Mesenchymal stem cell (in vitro differentiated cells and primary cell): ENCODE measurements around the gene ASTN2.

ENCODE experiments used
- DNase-seq: peaks from one replicate; pipeline ENCODE4 v3.0.0-alpha.2; 2013
- H2AFZ ChIP-seq: one replicate; pipeline ENCODE4 v1.6.1; 2013; ENCODE audit warnings: low read depth, mild to moderate bottlenecking, control low read depth, inconsistent platforms, low read length, moderate library complexity
- H2AK5ac ChIP-seq: 2 replicates; pipeline ENCODE4 v1.6.1; 2013; ENCODE audit warnings: low read length, moderate library complexity, mild to moderate bottlenecking, inconsistent platforms; ENCODE audit not compliant: severe bottlenecking
- H2BK120ac ChIP-seq: one replicate; pipeline ENCODE4 v1.6.1; 2013; ENCODE audit warnings: low read depth, mild to moderate bottlenecking, inconsistent platforms, low read length, moderate library complexity
- H2BK12ac ChIP-seq, 2 experiments: one replicate each; pipeline ENCODE4 v1.6.1; 2013; ENCODE audit warnings: inconsistent platforms in 2 of 2, low read length in 2 of 2, mild to moderate bottlenecking in 2 of 2, moderate library complexity in 2 of 2, control low read depth in 1 of 2
- H2BK15ac ChIP-seq: one replicate; pipeline ENCODE4 v1.6.1; 2013; ENCODE audit warnings: mild to moderate bottlenecking, low read depth, inconsistent platforms; ENCODE audit not compliant: poor library complexity, severe bottlenecking
- H2BK5ac ChIP-seq: 2 replicates; pipeline ENCODE4 v1.6.1; 2013; ENCODE audit warnings: low read depth, mild to moderate bottlenecking, low read length, control low read depth, inconsistent platforms; ENCODE audit not compliant: poor library complexity, severe bottlenecking
- H3K14ac ChIP-seq, 2 experiments: one replicate each; pipeline ENCODE4 v1.6.1; 2013; ENCODE audit warnings: inconsistent platforms in 2 of 2, low read length in 2 of 2, control low read depth in 1 of 2, mild to moderate bottlenecking in 1 of 2, moderate library complexity in 1 of 2
- H3K18ac ChIP-seq, 2 experiments: one replicate each; pipeline ENCODE4 v1.6.1; 2013; ENCODE audit warnings: inconsistent platforms in 2 of 2, low read length in 2 of 2, control low read depth in 1 of 2, low read depth in 1 of 2, mild to moderate bottlenecking in 1 of 2
- H3K23ac ChIP-seq, 2 experiments: one replicate each; pipeline ENCODE4 v1.6.1; 2013; ENCODE audit warnings: inconsistent platforms in 2 of 2, low read length in 2 of 2, mild to moderate bottlenecking in 2 of 2, moderate library complexity in 2 of 2, control low read depth in 1 of 2
- H3K27ac ChIP-seq: 2 replicates; pipeline ENCODE4 v1.5.1; 2013; ENCODE audit warnings: mild to moderate bottlenecking, moderate library complexity, low read length, control low read depth, inconsistent platforms; ENCODE audit not compliant: poor library complexity, severe bottlenecking
- H3K27me3 ChIP-seq, 2 experiments: 2 replicates each; pipeline versions ENCODE4 v1.6.1 to v1.7.0; 2013; ENCODE audit warnings: low read length in 2 of 2, mild to moderate bottlenecking in 2 of 2, moderate library complexity in 2 of 2, control low read depth in 1 of 2, inconsistent platforms in 1 of 2; ENCODE audit not compliant: control insufficient read depth in 1 of 2, insufficient read depth in 1 of 2
- H3K36me3 ChIP-seq, 2 experiments: 2 replicates each; pipeline versions ENCODE4 v1.6.1 to v1.7.0; 2013; ENCODE audit warnings: low read length in 2 of 2, control low read depth in 1 of 2, inconsistent platforms in 1 of 2, low read depth in 1 of 2, mild to moderate bottlenecking in 1 of 2; ENCODE audit not compliant: insufficient read depth in 2 of 2, control insufficient read depth in 1 of 2
- H3K4ac ChIP-seq, 2 experiments: one replicate each; pipeline ENCODE4 v1.6.1; 2013; ENCODE audit warnings: inconsistent platforms in 2 of 2, low read length in 2 of 2, mild to moderate bottlenecking in 2 of 2, moderate library complexity in 2 of 2, control low read depth in 1 of 2, low read depth in 1 of 2
- H3K4me1 ChIP-seq: 2 replicates; pipeline ENCODE4 v1.6.1; 2013; ENCODE audit warnings: low read depth, low read length, control low read depth; ENCODE audit not compliant: control insufficient read depth, insufficient read depth
- H3K4me2 ChIP-seq: 2 replicates; pipeline ENCODE4 v1.6.1; 2013; ENCODE audit warnings: low read length, mild to moderate bottlenecking, inconsistent platforms; ENCODE audit not compliant: poor library complexity, severe bottlenecking
- H3K4me3 ChIP-seq, 2 experiments: 2 replicates each; pipeline versions ENCODE4 v1.5.1 to v1.7.0; 2013; ENCODE audit warnings: low read length in 2 of 2, mild to moderate bottlenecking in 2 of 2, control low read depth in 1 of 2, low read depth in 1 of 2; ENCODE audit not compliant: insufficient read depth in 1 of 2
- H3K79me1 ChIP-seq: replicated peaks from 2 replicates; pipeline ENCODE4 v1.6.1; 2013; ENCODE audit warnings: mild to moderate bottlenecking, control low read depth, low read length, inconsistent platforms; ENCODE audit not compliant: poor library complexity, severe bottlenecking
- H3K9ac ChIP-seq: 2 replicates; pipeline ENCODE4 v1.7.0; 2013; ENCODE audit warnings: mild to moderate bottlenecking, low read length, moderate library complexity
- H3K9me3 ChIP-seq: 2 replicates; pipeline ENCODE4 v1.7.0; 2013; ENCODE audit warnings: mild to moderate bottlenecking, low read length; ENCODE audit not compliant: control insufficient read depth
- H4K8ac ChIP-seq: one replicate; pipeline ENCODE4 v1.6.1; 2013; ENCODE audit warnings: inconsistent platforms, mild to moderate bottlenecking, low read length, moderate library complexity
- H4K91ac ChIP-seq: one replicate; pipeline ENCODE4 v1.6.1; 2013; ENCODE audit warnings: mild to moderate bottlenecking, low read length, inconsistent platforms
- WGBS: methylation state at CpG from one replicate; pipeline ENCODE4 v1.1.7; 2013; ENCODE audit warnings: mixed read lengths; 5-methylcytosine and 5-hydroxymethylcytosine counted together

Gene ASTN2

DNA sequence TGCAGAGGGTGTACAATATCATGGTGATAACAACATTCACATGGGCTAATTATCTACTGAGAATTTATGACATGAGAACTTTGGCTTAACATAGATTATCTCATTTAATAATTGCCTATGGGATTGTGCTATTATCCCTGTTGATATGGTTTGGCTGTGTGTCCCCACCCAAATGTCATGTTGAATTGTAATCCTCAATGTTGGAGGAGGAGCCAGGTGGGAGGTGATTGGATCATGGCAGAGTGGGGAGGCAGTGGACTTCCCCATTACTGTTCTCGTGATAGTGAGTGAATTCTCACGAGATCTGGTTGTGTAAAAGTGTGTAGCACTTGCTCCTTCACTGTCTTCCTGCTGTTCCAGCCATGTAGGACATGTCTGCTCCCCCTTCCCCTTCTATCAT, 541.4 kb downstream of the ASTN2 start:
- Histone ChIP-seq H3K36me3 (no peaks in the 10 kb centered on the region), H3K4ac (no peak overlapping the region), H2BK5ac (no peak overlapping the region), H2BK12ac (no peak overlapping the region), H3K79me1 (no peaks in the 10 kb centered on the region), H3K4me3 (no peak overlapping the region), H4K91ac (no peak overlapping the region), H3K9me3 (peaks cover 18% of the 10 kb centered on the region), H3K4me2 (no peak overlapping the region), H3K23ac (no peak overlapping the region), H3K27me3 (peaks cover 0 to 3% of the 10 kb centered on the region in 2 experiments), H3K14ac (no peak overlapping the region), H2BK15ac (no peak overlapping the region), H4K8ac (no peak overlapping the region), H2AK5ac (no peak overlapping the region), H2BK120ac (no peak overlapping the region), H3K27ac (no peak overlapping the region), H3K9ac (no peak overlapping the region), H2AFZ (no peak overlapping the region), H3K4me1 (peaks cover 7% of the 10 kb centered on the region), H3K18ac (no peak overlapping the region)
- no peak for DNase-seq
- 89% methylated on average over 2 of the region's 2 CpGs for WGBS

DNA sequence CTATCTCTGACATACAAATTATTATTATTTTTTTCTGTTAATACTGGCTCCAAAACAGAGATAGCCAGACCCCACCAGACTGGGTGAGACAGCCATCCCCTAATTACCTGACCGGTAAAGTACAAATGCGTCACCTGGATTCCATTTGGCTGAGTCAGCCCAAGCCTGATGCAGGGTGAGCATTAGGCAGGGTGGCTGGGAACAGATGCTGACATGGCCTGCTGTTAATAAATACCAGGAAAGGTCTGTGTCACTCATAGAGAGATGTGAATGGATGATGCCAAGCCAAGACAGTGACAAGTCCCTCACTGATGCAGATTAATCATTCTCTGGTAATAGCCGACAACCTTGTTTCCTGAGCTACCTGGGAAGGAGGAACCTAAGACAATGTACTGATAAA, 544.3 kb downstream of the ASTN2 start:
- Histone ChIP-seq H3K36me3 (no peaks in the 10 kb centered on the region), H3K18ac (no peak overlapping the region), H3K4me1 (peaks cover 12% of the 10 kb centered on the region), H2AFZ (no peak overlapping the region), H2BK120ac (no peak overlapping the region), H4K91ac (no peak overlapping the region), H3K9me3 (no peaks in the 10 kb centered on the region), H3K27ac (peak overlapping the region; percentile 12), H2BK12ac (no peak overlapping the region), H3K4me2 (no peak overlapping the region), H3K23ac (no peak overlapping the region), H4K8ac (peak overlapping the region; percentile 13), H2AK5ac (no peak overlapping the region), H2BK5ac (no peak overlapping the region), H3K9ac (no peak overlapping the region), H2BK15ac (no peak overlapping the region), H3K14ac (no peak overlapping the region), H3K4ac (no peak overlapping the region), H3K4me3 (no peak overlapping the region), H3K27me3 (peaks cover 0 to 20% of the 10 kb centered on the region in 2 experiments), H3K79me1 (no peaks in the 10 kb centered on the region)
- DNase-seq = no peak
- 75% methylated on average over 3 of the region's 3 CpGs for WGBS

DNA sequence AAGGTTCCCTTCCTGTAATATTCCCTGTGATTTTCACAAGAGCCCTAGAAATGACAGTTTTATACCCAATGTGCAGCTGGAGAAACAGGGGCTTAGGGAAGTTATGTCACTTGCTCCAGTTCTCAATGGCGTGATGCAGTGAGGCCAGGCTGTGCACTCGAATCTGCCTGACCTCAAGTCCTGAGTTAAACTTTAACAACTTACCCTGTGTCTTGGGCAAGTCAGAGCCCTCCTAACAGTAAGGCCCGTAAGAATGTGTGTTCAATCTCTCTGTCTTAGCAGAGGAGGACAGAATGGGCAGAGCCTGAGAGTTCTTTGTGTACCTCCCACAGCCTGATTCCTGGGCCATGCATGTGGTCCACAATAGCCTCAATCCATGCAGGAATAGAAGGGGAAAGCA, 546.7 kb downstream of the ASTN2 start:
- Histone ChIP-seq H2AK5ac (no peak overlapping the region), H3K14ac (no peak overlapping the region), H3K18ac (no peak overlapping the region), H2BK15ac (no peak overlapping the region), H3K23ac (no peak overlapping the region), H3K4me2 (no peak overlapping the region), H3K4me1 (peaks cover 12% of the 10 kb centered on the region), H3K4ac (no peak overlapping the region), H3K79me1 (no peaks in the 10 kb centered on the region), H3K4me3 (no peak overlapping the region), H2BK120ac (no peak overlapping the region), H3K27ac (peak overlapping the region; percentile 9), H4K8ac (no peak overlapping the region), H2BK12ac (no peak overlapping the region), H3K36me3 (peaks cover 0 to 3% of the 10 kb centered on the region in 2 experiments), H2AFZ (no peak overlapping the region), H3K9ac (no peak overlapping the region), H2BK5ac (no peak overlapping the region), H3K27me3 (peaks cover 0 to 26% of the 10 kb centered on the region in 2 experiments), H3K9me3 (no peaks in the 10 kb centered on the region), H4K91ac (no peak overlapping the region)
- DNase-seq = no peak
- WGBS = 81% methylated on average over 3 of the region's 3 CpGs

DNA sequence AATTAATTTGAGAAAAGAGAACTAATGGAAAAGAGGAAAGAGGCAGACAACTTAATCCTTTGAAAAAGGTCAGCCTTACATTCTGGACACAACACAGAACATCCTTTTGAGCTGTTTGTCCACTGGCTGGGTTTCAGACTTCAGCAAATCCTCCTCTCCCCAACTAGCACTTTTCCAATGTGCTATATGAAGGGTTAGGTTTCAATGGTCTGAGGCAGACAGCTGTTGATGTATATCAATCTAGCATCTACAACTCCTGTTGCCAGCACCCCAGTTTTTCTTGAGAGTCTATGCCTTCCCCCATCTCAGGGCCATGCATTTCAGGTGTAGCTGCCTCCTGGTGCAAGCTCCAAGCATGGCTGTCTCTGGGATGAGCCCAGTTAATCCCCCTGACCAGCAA, 553.5 kb downstream of the ASTN2 start:
- Histone ChIP-seq H3K9me3 (no peaks in the 10 kb centered on the region), H4K8ac (no peak overlapping the region), H2AK5ac (no peak overlapping the region), H2BK120ac (no peak overlapping the region), H2BK5ac (no peak overlapping the region), H3K9ac (no peak overlapping the region), H3K79me1 (no peaks in the 10 kb centered on the region), H3K4me2 (no peak overlapping the region), H2AFZ (no peak overlapping the region), H3K4me1 (no peaks in the 10 kb centered on the region), H3K36me3 (peaks cover 0 to 4% of the 10 kb centered on the region in 2 experiments), H3K27me3 (peaks cover 0 to 32% of the 10 kb centered on the region in 2 experiments), H3K27ac (no peak overlapping the region), H2BK12ac (no peak overlapping the region), H3K14ac (no peak overlapping the region), H4K91ac (no peak overlapping the region), H3K4me3 (no peak overlapping the region), H3K23ac (no peak overlapping the region), H3K18ac (no peak overlapping the region), H2BK15ac (no peak overlapping the region), H3K4ac (no peak overlapping the region)
- no peak for DNase-seq
